Esophagus muscularis mucosa (tissue), 4 donors: ENCODE results near the gene FES.

Source experiments
- EP300 ChIP-seq: sonication (generic); formaldehyde crosslinking; IDR thresholded peaks from one replicate; pipeline ENCODE4 v1.6.1; 2017; ENCODE audit warnings: antibody characterized with exemption
- POLR2A ChIP-seq: fragments of 450-650 bp; IDR thresholded peaks from one replicate; pipeline ENCODE4 v1.6.1; 2017; ENCODE audit warnings: antibody characterized with exemption, moderate library complexity, mild to moderate bottlenecking, low read depth
- POLR2AphosphoS5 ChIP-seq, 2 donors: sonication (generic); formaldehyde crosslinking; IDR thresholded peaks; one replicate each; pipeline ENCODE4 v1.6.1; 2017; ENCODE audit warnings: antibody characterized with exemption in 2 of 2
- TF ChIP-seq, protein P1 (sequence below), 3 experiments: fragments of 200-600 bp in 2 of 3; fragments of 450-650 bp in 1 of 3; sonication (generic) in 2 of 3; IDR thresholded peaks; one replicate each; pipeline ENCODE4 v1.5.1; 2017 to 2019; ENCODE audit warnings: antibody characterized with exemption in 3 of 3, mild to moderate bottlenecking in 2 of 3, moderate library complexity in 1 of 3

DNA sequence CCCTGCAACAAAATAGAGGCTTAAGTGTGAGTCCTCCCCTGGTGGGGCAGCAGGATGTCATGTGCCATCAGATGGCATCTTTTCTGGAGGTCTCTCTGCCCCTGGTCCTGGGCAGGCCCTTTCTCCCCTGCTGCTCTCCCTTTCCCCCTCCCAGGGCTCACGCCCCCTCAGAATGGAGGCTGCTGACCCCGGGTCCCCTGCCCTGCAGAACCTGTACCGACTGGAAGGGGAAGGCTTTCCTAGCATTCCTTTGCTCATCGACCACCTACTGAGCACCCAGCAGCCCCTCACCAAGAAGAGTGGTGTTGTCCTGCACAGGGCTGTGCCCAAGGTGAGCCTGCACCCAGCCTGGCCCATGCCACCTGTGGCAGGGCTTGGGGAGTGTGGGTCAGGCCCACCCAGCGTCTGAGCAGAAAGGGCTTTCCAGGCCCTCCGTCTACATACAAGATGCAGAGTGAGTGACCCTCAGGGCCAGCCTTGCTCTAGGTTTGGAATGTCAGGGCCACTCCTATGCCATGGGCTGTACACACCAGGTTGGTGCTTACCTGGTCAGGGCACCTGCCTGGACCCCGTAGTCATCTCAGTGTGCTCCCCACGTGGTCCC is 7.1 kb downstream of the FES start:
- TF ChIP-seq, protein P1, sequence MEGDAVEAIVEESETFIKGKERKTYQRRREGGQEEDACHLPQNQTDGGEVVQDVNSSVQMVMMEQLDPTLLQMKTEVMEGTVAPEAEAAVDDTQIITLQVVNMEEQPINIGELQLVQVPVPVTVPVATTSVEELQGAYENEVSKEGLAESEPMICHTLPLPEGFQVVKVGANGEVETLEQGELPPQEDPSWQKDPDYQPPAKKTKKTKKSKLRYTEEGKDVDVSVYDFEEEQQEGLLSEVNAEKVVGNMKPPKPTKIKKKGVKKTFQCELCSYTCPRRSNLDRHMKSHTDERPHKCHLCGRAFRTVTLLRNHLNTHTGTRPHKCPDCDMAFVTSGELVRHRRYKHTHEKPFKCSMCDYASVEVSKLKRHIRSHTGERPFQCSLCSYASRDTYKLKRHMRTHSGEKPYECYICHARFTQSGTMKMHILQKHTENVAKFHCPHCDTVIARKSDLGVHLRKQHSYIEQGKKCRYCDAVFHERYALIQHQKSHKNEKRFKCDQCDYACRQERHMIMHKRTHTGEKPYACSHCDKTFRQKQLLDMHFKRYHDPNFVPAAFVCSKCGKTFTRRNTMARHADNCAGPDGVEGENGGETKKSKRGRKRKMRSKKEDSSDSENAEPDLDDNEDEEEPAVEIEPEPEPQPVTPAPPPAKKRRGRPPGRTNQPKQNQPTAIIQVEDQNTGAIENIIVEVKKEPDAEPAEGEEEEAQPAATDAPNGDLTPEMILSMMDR (IDR thresholded peaks at IDR 0.05), result no peak
- TF ChIP-seq EP300 (no peak), POLR2AphosphoS5 (IDR thresholded peaks at IDR 0.05) (no peak), POLR2A (no peak)
